Skeletal muscle tissue (tissue), 4 donors: ENCODE data around the gene USP21. TPM values are rescaled to one million over a fixed set of nuclear protein-coding genes. Genes with fewer than 3 reads are reported as not detected.

Source experiments
- H3K27ac ChIP-seq: one replicate; pipeline ENCODE4 v1.7.0; 2013; ENCODE audit warnings: mild to moderate bottlenecking, low read depth, low read length, inconsistent platforms
- H3K27me3 ChIP-seq, 3 donors: one replicate each; pipeline ENCODE4 v1.7.0; 2013; ENCODE audit warnings: low read length in 3 of 3; ENCODE audit not compliant: control insufficient read depth in 3 of 3, insufficient read depth in 3 of 3
- H3K36me3 ChIP-seq, 3 donors: one replicate each; pipeline ENCODE4 v1.7.0; 2013; ENCODE audit warnings: low read length in 3 of 3; ENCODE audit not compliant: control insufficient read depth in 3 of 3, insufficient read depth in 3 of 3
- H3K4me1 ChIP-seq, 3 donors: one replicate each; pipeline ENCODE4 v1.7.0; 2013; ENCODE audit warnings: low read length in 3 of 3, mild to moderate bottlenecking in 3 of 3; ENCODE audit not compliant: control insufficient read depth in 3 of 3, insufficient read depth in 3 of 3
- H3K4me3 ChIP-seq, 3 donors: one replicate each; pipeline ENCODE4 v1.7.0; 2013; ENCODE audit warnings: low read length in 3 of 3
- H3K9ac ChIP-seq, 3 donors: one replicate each; pipeline ENCODE4 v1.7.0; 2013; ENCODE audit warnings: low read length in 3 of 3, mild to moderate bottlenecking in 3 of 3, moderate library complexity in 2 of 3, low read depth in 1 of 3
- H3K9me3 ChIP-seq, 3 donors: one replicate each; pipeline ENCODE4 v1.7.0; 2013; ENCODE audit warnings: low read length in 3 of 3; ENCODE audit not compliant: control insufficient read depth in 3 of 3
- total RNA-seq: library from RNA; depleted of rRNA; stranded (reverse); fragments of >200 nt; gene quantifications from one replicate; pipeline ENCODE4 v1.2.3, GENCODE V29; 2014
- donor health status: Osteomylitis.

The USP21 gene
- total RNA-seq, 1 donor from 2014 or later = 6.8 TPM

DNA sequence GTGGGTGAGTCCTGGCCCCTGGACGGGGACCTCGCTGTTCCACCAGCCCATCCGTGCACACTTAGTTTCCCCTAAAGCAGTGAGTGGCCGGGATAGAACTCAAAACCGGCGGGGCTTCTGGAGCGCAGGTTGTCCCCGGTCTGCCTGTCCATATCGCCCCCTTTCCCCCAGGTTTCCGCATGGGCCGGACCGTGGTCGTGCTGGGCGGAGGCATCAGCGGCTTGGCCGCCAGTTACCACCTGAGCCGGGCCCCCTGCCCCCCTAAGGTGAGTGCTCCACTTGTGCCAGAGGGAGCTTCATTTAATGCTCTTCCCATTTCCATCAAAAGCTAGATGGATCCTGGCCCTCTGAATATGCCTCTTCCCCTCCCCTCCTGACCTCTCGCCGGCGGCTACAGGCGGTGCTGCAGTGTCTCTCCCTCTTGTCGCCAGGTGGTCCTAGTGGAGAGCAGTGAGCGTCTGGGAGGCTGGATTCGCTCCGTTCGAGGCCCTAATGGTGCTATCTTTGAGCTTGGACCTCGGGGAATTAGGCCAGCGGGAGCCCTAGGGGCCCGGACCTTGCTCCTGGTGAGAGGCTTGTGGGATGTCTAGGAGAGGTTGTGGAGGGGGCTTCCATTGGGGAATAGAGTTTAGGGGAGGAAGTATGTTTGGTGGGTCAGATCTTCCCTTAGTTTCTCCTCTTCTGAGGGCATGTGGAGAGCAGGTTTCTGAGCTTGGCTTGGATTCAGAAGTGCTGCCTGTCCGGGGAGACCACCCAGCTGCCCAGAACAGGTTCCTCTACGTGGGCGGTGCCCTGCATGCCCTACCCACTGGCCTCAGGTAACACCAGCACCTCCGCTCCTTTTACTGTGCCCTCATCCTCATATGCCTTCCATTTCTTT lies 7.6 kb downstream of the USP21 start:
- H3K4me3 ChIP-seq = peak overlapping the region; percentile 91 to 96 (median 95)
- no peaks in the 10 kb centered on the region for H3K9me3 ChIP-seq
- peaks cover 46 to 61% (median 50%) of the 10 kb centered on the region in 3 donors for H3K36me3 ChIP-seq
- peak overlapping the region; percentile 87 to 94 (median 94) for H3K9ac ChIP-seq
- no peaks in the 10 kb centered on the region for H3K27me3 ChIP-seq
- peaks cover 17 to 25% (median 17%) of the 10 kb centered on the region in 3 donors for H3K4me1 ChIP-seq
- H3K27ac ChIP-seq = peak overlapping the region; percentile 90

DNA sequence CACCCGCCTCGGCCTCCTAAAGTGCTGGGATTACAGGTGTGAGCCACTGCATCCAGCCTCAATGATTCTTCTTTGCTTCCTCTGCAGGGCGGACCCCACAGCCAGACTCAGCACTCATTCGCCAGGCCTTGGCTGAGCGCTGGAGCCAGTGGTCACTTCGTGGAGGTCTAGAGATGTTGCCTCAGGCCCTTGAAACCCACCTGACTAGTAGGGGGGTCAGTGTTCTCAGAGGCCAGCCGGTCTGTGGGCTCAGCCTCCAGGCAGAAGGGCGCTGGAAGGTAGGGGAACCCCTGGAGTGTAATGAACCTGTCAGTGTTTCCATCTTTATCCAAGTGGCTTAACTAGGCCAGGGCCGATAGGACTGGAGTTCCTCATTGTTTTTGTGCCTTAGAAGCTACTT lies 9.6 kb downstream of the USP21 start:
- Histone ChIP-seq H3K27me3 (no peaks in the 10 kb centered on the region), H3K36me3 (peaks cover 43 to 56% (median 53%) of the 10 kb centered on the region in 3 donors), H3K9ac (no peak overlapping the region), H3K4me3 (no peak overlapping the region), H3K4me1 (peaks cover 28 to 42% (median 31%) of the 10 kb centered on the region in 3 donors), H3K27ac (no peak overlapping the region), H3K9me3 (no peaks in the 10 kb centered on the region)

DNA sequence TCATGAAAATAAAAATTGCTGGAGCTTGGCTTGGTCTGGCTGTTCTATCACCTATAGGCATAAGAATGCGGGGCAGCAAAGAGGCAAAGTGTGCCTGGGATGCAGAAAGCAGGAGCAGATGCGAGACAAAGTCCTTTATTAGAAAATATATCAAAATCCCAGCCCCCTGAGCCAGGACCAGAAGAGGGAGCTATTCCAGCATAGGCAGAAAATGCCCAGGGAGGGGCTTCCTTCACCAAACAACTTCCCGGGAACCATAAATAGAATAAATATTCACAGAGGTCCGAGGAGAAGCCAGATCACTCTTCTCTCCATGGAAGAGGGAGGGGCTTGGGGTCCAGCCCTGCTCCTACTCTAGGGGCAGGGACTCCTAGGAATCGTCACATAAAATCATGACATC lies 11.9 kb downstream of the USP21 start:
- H3K9ac ChIP-seq = no peak overlapping the region
- H3K36me3 ChIP-seq = peaks cover 58 to 63% (median 62%) of the 10 kb centered on the region in 3 donors
- peaks cover 26 to 34% (median 29%) of the 10 kb centered on the region in 3 donors for H3K4me1 ChIP-seq
- no peaks in the 10 kb centered on the region for H3K27me3 ChIP-seq
- H3K4me3 ChIP-seq = no peak overlapping the region
- H3K27ac ChIP-seq = no peak overlapping the region
- no peaks in the 10 kb centered on the region for H3K9me3 ChIP-seq

GRCh38 chr1:161171696-161172095 lies 12.4 kb downstream of the USP21 start:
- H3K36me3 ChIP-seq = peaks cover 58 to 63% (median 62%) of the 10 kb centered on the region in 3 donors
- H3K27me3 ChIP-seq = no peaks in the 10 kb centered on the region
- no peak overlapping the region for H3K4me3 ChIP-seq
- H3K9ac ChIP-seq = no peak overlapping the region
- no peak overlapping the region for H3K27ac ChIP-seq
- no peaks in the 10 kb centered on the region for H3K9me3 ChIP-seq
- H3K4me1 ChIP-seq = peaks cover 30 to 38% (median 34%) of the 10 kb centered on the region in 3 donors

- Histone ChIP-seq H3K27me3 (no peaks in the 10 kb centered on the region), H3K9ac (peak overlapping the region in 1 of 3 donors; percentile 33), H3K9me3 (no peaks in the 10 kb centered on the region), H3K27ac (peak overlapping the region; percentile 4), H3K4me1 (peaks cover 29 to 33% (median 29%) of the 10 kb centered on the region in 3 donors), H3K36me3 (peaks cover 58 to 63% (median 62%) of the 10 kb centered on the region in 3 donors), H3K4me3 (no peak overlapping the region)
These were observed 13.0 kb downstream of the USP21 start for GRCh38 chr1:161172349-161172748.

- H3K4me1 ChIP-seq = peaks cover 30 to 34% (median 34%) of the 10 kb centered on the region in 3 donors
- H3K27ac ChIP-seq = peak overlapping the region; percentile 4
- no peaks in the 10 kb centered on the region for H3K27me3 ChIP-seq
- H3K36me3 ChIP-seq = peaks cover 58 to 63% (median 62%) of the 10 kb centered on the region in 3 donors
- peak overlapping the region in 1 of 3 donors; percentile 4 for H3K4me3 ChIP-seq
- no peaks in the 10 kb centered on the region for H3K9me3 ChIP-seq
- H3K9ac ChIP-seq = peak overlapping the region in 2 of 3 donors; percentile 19 to 40
These were observed 13.6 kb downstream of the USP21 start for GRCh38 chr1:161172776-161173376.

DNA sequence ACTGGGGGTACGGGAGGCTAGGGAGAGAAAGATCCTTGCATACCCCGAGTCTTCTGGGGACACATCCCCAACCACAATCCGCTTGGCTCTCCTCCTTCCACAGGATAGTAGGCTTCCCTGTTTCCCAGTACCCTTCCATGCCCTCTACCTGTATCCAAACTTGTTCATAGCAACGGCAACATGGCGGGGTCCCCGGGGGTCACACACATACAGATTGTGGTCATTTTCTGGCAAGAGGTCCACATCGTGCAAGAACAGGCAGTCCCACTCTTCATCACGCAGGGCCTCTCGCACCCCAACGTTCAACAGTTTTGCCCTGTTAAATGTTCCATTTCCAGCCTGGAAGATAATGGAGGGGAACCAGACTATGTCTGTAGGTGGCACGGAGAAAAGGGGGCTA lies 14.4 kb downstream of the USP21 start:
- Histone ChIP-seq H3K27me3 (no peaks in the 10 kb centered on the region), H3K36me3 (peaks cover 58 to 61% (median 60%) of the 10 kb centered on the region in 3 donors), H3K9me3 (no peaks in the 10 kb centered on the region), H3K9ac (no peak overlapping the region), H3K4me1 (peaks cover 31 to 36% (median 35%) of the 10 kb centered on the region in 3 donors), H3K27ac (peak overlapping the region; percentile 36), H3K4me3 (no peak overlapping the region)

GRCh38 chr1:161174911-161175310 lies 15.6 kb downstream of the USP21 start:
- H3K36me3 ChIP-seq = peaks cover 49 to 52% (median 51%) of the 10 kb centered on the region in 3 donors
- H3K4me3 ChIP-seq = no peak overlapping the region
- H3K9ac ChIP-seq = no peak overlapping the region
- no peaks in the 10 kb centered on the region for H3K9me3 ChIP-seq
- peaks cover 31 to 36% (median 35%) of the 10 kb centered on the region in 3 donors for H3K4me1 ChIP-seq
- no peaks in the 10 kb centered on the region for H3K27me3 ChIP-seq
- no peak overlapping the region for H3K27ac ChIP-seq

DNA sequence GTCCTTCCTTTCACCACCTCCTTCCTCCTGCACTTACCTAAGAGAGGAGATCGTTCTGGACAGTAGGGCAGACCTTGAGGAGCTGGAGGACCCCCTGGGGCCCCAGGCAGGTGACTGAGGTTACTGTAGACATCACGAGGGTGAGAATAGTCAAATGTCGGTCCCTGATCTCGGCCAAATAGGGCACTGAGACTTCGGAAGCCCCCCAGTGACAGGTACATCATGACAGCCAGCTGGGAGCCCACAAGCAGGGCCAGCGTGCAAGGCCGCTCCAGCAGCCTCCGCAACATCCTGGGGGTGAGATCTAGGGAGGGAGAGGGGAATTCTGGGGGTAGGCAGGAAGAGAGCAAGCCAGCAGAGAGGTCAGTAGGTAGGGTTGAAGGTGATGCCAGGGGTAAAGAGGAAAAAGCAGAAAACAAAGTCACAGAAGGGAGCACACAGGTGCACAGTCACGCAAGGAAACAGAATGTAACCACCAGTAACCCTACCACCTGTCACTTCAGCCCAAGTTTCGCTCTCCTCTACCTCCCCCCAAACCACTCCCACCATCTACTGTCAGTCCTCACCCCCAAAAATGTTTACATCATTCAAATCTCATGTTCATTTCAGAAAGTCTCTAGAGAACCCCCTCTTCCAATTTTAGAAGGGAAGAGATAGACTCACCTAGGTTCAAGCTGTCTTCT lies 16.6 kb downstream of the USP21 start:
- no peaks in the 10 kb centered on the region for H3K9me3 ChIP-seq
- peaks cover 41 to 45% (median 43%) of the 10 kb centered on the region in 3 donors for H3K36me3 ChIP-seq

More for the DNA sequence above, 16.6 kb downstream of the USP21 start:
- Histone ChIP-seq H3K27me3 (no peaks in the 10 kb centered on the region), H3K27ac (peak overlapping the region; percentile 93), H3K4me3 (peak overlapping the region; percentile 98 to 99 (median 99)), H3K4me1 (peaks cover 31 to 36% (median 35%) of the 10 kb centered on the region in 3 donors), H3K9ac (peak overlapping the region in 2 of 3 donors; percentile 96 to 97)
